D721Med (cell line): ENCODE measurements around the gene DMXL1.
"Not testable (repeated sequence)": the region's sequence is repeated elsewhere in the genome, so short reads cannot be mapped to it uniquely, and the experiment has no call there.

Experiments
- DNase-seq: peaks from one replicate; pipeline ENCODE4 v3.0.0; 2011; ENCODE audit warnings: low spot score; ENCODE audit not compliant: insufficient read length
- FAIRE-seq: peaks from 2 replicates; lab custom pipeline; 2011; peaks lifted over from hg19 to GRCh38; lab: Jason Lieb, UNC
- TF ChIP-seq, protein P1 (sequence below): IDR thresholded peaks from 2 replicates; pipeline ENCODE4 v1.5.1; 2012; ENCODE audit warnings: mild to moderate bottlenecking, control low read depth; ENCODE audit not compliant: insufficient read depth; ENCODE audit errors: missing control alignments

The DMXL1 gene

DNA sequence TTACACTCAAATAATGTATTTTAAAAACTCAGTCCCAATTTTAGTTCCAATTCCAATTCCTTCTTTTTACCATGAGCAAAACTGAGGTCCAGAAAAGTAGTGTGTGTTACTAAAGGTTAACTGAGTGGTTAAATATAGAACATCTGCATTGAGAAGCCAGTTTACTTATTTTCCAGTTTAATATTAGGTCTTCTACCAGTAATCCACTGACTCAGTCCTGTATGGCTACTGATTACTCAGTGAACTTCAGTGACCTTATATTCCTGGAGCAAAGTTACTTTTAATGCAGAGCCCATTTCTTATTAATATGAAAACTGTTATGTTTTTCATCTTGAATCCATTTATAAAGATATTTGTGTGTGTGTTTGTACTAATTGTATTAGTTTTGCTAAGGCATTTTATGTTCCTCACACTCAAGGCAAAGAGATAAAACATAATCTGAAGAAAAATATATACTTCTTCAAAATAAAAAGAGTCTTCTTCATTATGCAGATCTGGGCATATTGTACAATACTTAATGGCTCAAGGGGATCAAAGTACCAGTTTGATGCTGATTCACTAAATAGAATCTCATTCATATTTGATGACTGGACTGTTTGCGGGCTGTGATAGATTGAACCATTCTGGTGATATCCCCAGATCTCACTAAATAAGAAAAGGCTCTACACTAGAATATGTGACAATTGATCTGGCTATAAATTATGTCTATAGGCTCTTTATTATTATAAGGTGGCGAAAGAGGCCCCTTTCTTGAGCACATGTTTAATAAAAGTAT, 60.8 kb downstream of the DMXL1 start:
- FAIRE-seq (no peak), DNase-seq (no peak)
- TF ChIP-seq, protein P1, sequence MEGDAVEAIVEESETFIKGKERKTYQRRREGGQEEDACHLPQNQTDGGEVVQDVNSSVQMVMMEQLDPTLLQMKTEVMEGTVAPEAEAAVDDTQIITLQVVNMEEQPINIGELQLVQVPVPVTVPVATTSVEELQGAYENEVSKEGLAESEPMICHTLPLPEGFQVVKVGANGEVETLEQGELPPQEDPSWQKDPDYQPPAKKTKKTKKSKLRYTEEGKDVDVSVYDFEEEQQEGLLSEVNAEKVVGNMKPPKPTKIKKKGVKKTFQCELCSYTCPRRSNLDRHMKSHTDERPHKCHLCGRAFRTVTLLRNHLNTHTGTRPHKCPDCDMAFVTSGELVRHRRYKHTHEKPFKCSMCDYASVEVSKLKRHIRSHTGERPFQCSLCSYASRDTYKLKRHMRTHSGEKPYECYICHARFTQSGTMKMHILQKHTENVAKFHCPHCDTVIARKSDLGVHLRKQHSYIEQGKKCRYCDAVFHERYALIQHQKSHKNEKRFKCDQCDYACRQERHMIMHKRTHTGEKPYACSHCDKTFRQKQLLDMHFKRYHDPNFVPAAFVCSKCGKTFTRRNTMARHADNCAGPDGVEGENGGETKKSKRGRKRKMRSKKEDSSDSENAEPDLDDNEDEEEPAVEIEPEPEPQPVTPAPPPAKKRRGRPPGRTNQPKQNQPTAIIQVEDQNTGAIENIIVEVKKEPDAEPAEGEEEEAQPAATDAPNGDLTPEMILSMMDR: no peak

DNA sequence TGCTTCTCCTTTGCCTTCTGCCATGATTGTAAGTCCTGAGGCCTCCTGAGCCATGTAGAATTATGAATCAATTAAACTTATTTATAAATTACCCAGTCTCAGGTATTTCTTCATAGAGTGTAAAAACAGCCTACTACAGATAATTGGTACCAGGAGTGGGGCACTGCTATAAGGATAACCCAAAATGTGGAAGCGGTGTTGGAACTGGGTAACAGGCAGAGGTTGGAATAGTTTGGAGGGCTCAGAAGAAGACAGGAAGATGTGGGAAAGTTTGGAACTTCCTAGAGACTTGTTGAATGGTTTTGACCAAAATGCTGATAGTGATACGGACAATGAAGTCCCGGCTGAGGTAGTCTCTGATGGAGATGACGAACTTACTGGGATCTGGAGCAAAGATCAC, 64.9 kb downstream of the DMXL1 start:
- FAIRE-seq, DNase-seq: not testable (repeated sequence)

- DNase-seq: no peak
- TF ChIP-seq, protein P1: no peak
- FAIRE-seq: no peak
These were observed 65.9 kb downstream of the DMXL1 start for GRCh38 chr5:119136666-119137318.

- TF ChIP-seq, protein P1: no peak
- DNase-seq (no peak), FAIRE-seq (no peak)
These were observed 82.7 kb downstream of the DMXL1 start for GRCh38 chr5:119153629-119154028.

DNA sequence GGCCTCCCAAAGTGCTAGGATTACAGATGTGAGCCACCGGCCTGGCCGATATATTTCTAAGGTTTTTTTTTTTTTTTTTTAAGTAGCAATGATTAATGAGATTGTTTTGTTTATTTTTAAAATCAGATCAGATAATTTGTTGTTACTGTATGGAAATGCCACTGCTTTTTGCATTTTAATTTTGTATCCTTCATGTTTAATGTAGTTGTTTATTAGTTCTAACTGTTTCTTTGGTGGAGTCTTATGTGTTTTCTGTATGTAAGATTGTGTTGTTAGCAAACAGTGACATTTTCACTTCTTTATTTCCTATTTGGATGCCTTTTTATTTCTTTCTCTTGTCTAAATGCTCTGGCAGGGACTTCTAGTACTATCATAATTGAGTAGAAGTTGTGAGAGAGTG, 87.3 kb downstream of the DMXL1 start:
- no peak for DNase-seq
- FAIRE-seq: no peak
- TF ChIP-seq, protein P1: no peak

DNA sequence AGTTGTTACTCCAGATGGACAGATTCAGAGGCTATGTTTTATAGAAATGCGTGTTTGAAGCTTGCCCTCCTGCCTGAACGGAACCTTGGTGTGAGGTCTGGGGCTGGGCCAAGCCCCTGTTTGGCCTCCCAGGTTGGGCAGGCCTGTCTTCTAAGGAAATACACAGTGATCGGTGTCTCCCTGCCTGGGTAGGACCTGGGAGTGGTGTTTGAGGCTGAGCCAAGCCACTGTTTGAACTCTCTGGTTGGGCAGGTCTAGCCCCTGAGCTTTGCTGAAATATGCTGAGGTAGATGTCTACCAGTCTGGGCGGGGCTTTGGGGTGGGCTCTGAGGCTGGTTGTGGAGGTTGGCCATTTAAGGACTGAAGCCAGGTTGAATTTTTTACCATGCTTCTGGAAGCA, 90.5 kb downstream of the DMXL1 start:
- FAIRE-seq (no peak), DNase-seq (no peak)
- TF ChIP-seq, protein P1: no peak

GRCh38 chr5:119166026-119166425, 95.1 kb downstream of the DMXL1 start:
- no peak for FAIRE-seq
- TF ChIP-seq, protein P1: no peak
- DNase-seq: no peak
